ENCODE measurements around the gene KCNK2.

DNA sequence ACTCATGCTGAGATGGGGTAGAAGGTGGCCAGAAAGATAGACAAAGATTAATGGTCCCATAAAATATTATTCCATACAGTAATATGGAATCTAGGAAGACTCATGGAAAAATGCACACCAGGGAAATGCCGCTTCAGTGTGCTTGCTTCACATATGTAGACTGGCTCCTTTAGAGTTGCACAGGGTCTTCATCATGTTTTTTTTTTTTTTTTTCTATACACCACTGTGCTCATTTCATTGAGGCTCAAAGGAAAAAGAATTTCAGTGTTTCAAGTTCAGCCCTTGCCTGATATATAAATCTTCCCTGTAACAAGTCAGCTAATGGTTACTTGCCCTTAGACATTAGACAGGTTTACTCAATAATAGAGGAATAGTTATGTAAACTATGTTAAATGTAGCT, 33.2 kb downstream of the KCNK2 start:
- TF ChIP-seq NR2C1 (IDR thresholded peaks at IDR 0.05) (no peak), NFXL1 (IDR thresholded peaks at IDR 0.05; ENCODE audit: borderline replicate concordance) (no peak), EZH2 (IDR thresholded peaks at IDR 0.05; ENCODE audit: borderline replicate concordance, control insufficient read depth, low read depth, low read length) (no peak), RAD51 (IDR thresholded peaks at IDR 0.05) (no peak), EED (IDR thresholded peaks at IDR 0.05; ENCODE audit: low read depth) (no peak), ETV6 (conservative IDR thresholded peaks at IDR 0.05 in 1 of 2, IDR thresholded peaks at IDR 0.05 in 1 of 2; ENCODE audit: borderline replicate concordance in 1 of 2, low read depth in 1 of 2) (no peak), HCFC1 (IDR thresholded peaks at IDR 0.05; ENCODE audit: low read length) (no peak)
- TF ChIP-seq, protein P1, sequence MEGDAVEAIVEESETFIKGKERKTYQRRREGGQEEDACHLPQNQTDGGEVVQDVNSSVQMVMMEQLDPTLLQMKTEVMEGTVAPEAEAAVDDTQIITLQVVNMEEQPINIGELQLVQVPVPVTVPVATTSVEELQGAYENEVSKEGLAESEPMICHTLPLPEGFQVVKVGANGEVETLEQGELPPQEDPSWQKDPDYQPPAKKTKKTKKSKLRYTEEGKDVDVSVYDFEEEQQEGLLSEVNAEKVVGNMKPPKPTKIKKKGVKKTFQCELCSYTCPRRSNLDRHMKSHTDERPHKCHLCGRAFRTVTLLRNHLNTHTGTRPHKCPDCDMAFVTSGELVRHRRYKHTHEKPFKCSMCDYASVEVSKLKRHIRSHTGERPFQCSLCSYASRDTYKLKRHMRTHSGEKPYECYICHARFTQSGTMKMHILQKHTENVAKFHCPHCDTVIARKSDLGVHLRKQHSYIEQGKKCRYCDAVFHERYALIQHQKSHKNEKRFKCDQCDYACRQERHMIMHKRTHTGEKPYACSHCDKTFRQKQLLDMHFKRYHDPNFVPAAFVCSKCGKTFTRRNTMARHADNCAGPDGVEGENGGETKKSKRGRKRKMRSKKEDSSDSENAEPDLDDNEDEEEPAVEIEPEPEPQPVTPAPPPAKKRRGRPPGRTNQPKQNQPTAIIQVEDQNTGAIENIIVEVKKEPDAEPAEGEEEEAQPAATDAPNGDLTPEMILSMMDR (IDR thresholded peaks at IDR 0.05 in 2 of 3, conservative IDR thresholded peaks at IDR 0.05 in 1 of 3; ENCODE audit: control insufficient read depth in 2 of 3, extremely low read depth in 1 of 3, insufficient read depth in 1 of 3, low read depth in 3 of 3, low read length in 3 of 3): no peak

Data from GM12878 (cell line).